CMK (cell line): ENCODE results near the gene FAM118A.
"Not testable (repeated sequence)": the region's sequence is repeated elsewhere in the genome, so short reads cannot be mapped to it uniquely, and the experiment has no call there.

ENCODE experiments used
- DNase-seq: peaks from one replicate; pipeline ENCODE4 v3.0.0-alpha.2; 2010; ENCODE audit warnings: low read depth

The FAM118A gene

DNA sequence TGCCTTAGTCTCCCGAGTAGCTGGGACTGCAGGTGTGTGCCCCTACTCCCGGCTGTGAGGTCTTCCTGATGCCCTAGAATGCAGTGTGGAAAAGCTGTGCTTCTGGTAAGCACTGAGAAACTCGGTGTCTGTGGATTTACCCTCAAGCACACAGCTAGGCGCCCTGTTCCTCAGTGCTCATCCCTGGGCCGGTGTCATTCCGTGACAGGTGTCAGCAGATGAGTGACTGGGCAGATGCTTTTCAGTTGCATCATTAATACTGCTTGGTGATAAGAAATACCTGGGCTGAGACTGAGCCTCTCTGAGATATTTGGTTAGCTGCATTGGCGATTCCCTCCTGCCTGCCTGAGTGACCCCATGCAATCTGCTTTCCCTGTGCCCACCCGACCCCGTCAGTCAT is 21.8 kb downstream of the FAM118A start:
- DNase-seq, result no peak

GRCh38 chr22:45332001-45332400 is 22.3 kb downstream of the FAM118A start:
- DNase-seq, result no peak

GRCh38 chr22:45334068-45334467 is 24.3 kb downstream of the FAM118A start:
- DNase-seq, result no peak

GRCh38 chr22:45334528-45334927 is 24.8 kb downstream of the FAM118A start:
- DNase-seq, result no peak

GRCh38 chr22:45335021-45335818 is 25.5 kb downstream of the FAM118A start:
- DNase-seq, result no peak

- no peak for DNase-seq
These were observed 26.3 kb downstream of the FAM118A start for GRCh38 chr22:45335854-45336522.

DNA sequence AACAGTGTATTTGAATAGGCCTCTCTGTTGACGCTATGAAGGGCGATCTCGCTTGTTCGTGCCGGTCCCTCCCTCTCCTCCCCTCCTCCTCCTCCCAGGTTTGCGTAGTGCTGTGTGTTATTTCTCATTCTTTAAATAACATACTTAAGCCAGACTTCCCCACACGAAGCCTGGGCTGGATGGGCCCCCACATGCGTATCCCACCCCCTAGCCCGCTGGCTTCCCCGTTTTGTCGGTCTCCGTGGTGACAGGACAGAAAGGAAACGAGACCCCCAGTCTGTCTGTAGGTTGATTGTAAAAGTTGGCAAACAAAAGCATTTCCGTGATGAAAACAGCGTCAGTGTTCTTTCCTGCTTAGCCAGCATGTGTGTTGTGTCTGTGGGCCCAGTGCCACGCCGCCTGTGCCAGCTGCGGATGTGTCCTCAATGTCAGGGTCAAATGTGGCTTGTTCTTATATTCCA is 27.3 kb downstream of the FAM118A start:
- DNase-seq, result no peak

GRCh38 chr22:45337536-45337935 is 27.8 kb downstream of the FAM118A start:
- DNase-seq, result no peak

- no peak for DNase-seq
These were observed 29.1 kb downstream of the FAM118A start for GRCh38 chr22:45338795-45339194.

DNA sequence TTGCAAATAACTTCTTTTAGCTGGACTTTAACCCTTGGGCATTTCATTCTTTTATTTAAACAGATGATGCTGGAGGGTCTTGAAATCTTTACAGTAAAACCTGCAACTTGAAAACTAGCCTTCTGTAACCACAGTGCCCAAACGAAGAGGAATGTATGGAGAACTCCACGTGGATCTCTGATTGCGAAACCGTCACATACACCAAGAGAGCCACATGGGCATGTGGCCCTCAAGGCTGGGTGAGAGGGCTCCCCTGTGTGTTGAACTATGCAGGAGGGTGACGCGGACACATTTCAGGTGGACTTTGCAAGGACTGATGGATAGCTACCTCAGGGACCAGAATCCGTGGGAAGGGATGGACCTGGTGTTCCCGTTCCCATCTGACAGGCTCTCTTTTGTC is 30.6 kb downstream of the FAM118A start:
- DNase-seq, result no peak

DNA sequence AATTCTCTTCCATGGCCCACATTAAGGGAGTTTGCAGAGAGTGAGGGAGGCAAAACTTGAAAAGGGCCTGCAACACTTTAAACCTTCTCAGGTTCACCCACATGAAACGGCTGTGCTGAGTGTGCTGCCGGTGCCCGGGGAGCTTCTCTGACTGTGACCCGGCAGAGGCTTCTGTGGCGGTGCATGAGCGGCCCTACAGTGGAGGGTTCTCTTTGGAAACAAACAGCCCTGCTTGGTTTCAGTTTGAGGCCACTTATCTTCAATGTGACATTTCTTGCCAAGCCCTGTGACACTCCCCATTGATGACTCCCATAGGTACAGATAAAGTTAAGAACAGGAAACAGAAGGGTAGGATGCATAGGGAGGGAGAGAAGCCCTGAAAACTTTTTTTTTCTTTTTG is 31.8 kb downstream of the FAM118A start:
- no peak for DNase-seq

- no peak for DNase-seq
These were observed 33.4 kb downstream of the FAM118A start for GRCh38 chr22:45343143-45343542.

DNA sequence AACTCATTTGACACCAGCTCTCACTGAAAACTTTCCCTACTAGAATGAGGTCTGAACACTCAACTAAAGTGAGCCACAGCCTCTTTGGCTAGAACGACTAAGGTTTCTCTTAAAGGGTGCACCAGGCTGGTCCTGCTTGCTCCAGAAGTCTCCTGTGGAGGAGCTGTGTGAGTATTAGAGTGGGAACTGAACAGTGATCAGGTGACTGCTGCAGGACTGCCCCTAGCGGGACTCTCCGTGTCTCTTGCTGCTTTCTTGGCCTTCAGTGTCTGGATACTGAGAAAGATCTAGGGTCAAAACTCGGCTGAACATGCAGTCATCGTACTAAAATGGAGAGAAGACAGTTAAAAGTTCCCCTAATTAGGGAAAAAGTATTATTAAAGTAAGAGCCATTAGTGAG is 34.6 kb downstream of the FAM118A start:
- no peak for DNase-seq

DNA sequence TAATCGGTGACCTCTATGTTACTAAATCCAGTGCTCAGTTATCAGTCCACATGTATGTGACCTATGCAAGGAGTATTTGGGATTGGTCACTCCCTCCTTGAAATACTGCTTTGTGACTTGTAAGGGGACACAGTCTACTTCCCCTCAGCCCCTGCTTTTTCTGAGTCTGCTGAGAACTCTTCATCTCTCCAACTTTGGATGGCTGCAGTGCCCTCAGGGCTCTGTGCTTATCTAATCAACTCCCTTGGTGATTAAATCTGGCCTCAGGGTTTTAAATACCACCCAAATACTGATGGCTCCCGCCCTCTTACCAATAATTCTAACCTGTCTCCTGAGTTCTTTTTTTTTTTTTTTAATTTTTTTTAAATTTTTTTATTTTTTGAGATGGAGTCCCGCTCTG is 40.2 kb downstream of the FAM118A start:
- no peak for DNase-seq

DNA sequence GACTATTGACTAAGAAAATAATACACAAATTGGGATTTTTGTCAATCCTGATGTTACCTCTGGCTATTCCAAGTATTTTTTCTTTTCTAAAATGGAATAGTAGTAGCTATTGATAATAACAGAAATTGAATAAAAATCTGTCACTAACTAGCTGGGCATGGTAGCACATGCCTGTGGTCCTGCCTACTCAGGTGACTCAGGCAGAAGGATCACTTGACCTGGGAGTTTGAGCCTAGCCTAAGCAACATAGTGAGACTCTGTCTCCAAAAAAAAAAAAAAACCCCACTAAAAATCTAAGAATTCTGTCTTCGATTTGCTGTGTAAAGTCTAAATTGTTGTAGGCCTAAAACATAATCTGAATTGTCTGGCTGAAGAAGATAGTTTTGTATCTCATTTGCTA is 42.2 kb downstream of the FAM118A start:
- no peak for DNase-seq

DNA sequence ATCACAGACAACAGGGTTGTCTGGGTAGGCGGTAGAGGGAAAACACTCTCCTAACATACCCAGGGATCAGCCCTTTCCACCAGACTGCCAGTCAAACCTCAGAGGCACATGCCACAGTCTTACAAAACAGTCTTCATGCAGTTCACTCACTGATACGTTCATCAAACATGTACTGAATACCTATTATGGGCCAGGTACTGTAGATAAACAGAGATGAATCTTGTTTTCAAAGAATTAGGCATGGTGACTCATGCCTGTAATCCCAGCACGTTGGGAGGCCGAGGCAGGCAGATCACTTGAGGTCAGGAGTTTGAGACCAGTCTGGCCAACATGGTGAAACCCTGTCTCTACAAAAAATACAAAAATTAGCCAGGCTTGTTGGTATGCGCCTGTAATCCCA is 43.0 kb downstream of the FAM118A start:
- not testable (repeated sequence) for DNase-seq

DNA sequence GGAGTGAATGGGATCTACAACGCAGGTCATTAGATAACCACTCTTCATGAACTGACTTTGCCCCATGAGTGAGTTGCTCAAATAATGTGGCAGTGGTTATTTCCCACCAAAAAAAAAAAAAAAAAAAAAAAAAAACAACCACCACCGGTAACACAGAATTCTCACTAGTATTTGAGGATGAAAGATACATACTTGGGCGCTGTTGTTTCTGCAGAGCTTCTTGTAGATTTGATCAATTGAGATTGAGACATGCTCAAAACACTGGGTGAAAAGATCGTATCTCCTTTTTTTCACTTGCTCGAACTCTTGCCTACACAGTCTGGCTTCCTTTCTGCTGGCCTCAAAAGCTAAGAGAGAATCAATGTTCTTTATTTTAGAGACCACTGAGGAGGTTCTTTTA is 44.1 kb downstream of the FAM118A start:
- DNase-seq, result no peak

- no peak for DNase-seq
These were observed 47.8 kb downstream of the FAM118A start for GRCh38 chr22:45357490-45357889.

DNA sequence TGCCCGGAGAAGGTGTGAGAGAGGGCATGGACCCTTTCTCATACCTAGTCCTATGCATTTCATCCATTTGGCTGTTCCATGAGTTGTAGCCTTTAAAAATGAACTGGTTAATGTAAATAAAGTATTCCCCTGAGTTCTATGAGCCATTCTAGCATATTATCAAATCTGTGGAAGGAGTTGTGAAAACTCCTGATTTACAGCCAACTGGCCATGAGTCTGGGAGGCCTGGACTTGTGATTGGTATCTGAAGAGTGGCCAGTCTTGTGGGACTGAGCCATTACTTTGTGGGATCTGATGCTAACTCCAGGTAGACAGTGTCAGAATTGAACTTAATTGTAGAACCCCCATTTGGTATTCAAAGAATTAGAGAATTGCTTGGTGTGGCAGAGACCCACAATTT is 48.4 kb downstream of the FAM118A start:
- no peak for DNase-seq

DNA sequence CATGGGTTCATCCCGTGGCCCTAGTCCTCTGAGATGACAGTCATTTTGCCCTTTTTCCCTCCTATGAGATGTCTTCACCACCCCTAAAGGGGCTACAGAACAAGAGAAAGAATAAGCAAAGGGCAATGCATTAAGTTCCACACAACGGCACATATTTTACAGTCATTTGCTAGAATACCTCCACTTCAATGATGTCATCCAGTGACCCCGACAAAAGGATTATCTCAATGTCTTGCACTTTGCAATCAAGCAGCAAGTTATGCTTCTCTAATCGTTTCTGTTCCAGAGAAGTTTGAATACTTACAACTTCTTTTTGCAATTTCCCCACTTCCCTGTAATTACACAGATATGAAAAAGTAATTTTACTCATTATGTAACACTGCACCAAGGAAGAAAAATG is 49.9 kb downstream of the FAM118A start:
- no peak for DNase-seq

DNA sequence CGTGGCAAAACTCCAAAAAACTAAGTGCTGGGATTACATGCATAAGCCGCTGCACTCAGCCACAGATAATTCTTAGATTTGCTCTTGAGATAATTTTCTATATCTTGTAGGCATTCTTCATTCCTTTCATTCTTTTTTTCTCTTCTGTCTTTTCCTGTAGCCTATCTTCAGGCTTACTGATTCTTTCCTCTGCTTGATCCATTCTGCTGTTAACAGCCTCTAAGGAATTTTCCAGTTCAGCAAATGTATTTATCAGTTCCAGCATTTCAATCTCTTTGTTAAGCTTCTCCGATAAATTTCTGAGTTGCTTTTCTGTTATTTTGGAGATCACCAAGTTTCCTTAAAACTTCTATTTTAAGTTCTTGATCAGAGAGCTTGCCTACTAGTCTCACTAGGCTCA is 57.0 kb downstream of the FAM118A start:
- DNase-seq, result no peak

DNA sequence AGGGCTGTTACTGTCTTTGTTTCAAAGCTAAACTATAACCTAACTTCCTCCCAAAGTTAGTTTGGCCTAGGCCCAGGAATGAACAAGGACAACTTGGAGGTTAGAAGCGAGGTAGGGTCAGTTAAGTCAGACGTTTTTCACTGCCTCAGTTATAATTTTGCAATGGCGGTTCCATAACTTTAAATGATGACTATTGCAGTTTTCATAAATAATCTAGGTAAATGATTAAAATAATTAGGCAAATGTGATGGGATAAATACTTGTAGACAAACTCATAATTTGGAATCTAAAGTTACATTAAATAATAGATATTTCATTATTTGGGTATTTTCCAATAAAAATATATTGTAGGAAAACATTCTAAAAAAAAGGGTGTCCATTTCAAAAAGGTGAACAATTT is 63.9 kb downstream of the FAM118A start:
- not testable (repeated sequence) for DNase-seq

- DNase-seq, result no peak
These were observed 66.3 kb downstream of the FAM118A start for GRCh38 chr22:45376009-45376408.

- no peak for DNase-seq
These were observed 67.0 kb downstream of the FAM118A start for GRCh38 chr22:45376703-45377102.
